ENCODE results near the gene CDC42EP1. TPM values are rescaled to one million over a fixed set of nuclear protein-coding genes. Genes with fewer than 3 reads are reported as not detected.
"Not testable (repeated sequence)": the region's sequence is repeated elsewhere in the genome, so short reads cannot be mapped to it uniquely, and the experiment has no call there.

CDC42EP1 gene
- total RNA-seq, 1 experiment from 2014 or later, result 12.4 TPM

GRCh38 chr22:37570661-37570976 is 10.3 kb downstream of the CDC42EP1 start:
- H3K27ac ChIP-seq, result no peak overlapping the region
- H3K36me3 ChIP-seq, result peaks cover 11% of the 10 kb centered on the region
- no peak overlapping the region for H3K4me3 ChIP-seq
- H3K27me3 ChIP-seq, result no peaks in the 10 kb centered on the region; the same call in 1 of the 2 replicates
- no peaks in the 10 kb centered on the region for H3K9me3 ChIP-seq (replicated peaks)
- no peaks in the 10 kb centered on the region for H3K4me1 ChIP-seq
- no peak for DNase-seq

GRCh38 chr22:37571258-37571991 is 11.1 kb downstream of the CDC42EP1 start:
- Histone ChIP-seq H3K36me3 (peaks cover 11% of the 10 kb centered on the region), H3K4me3 (no peak overlapping the region), H3K27me3 (no peaks in the 10 kb centered on the region; the same call in 1 of the 2 replicates), H3K4me1 (no peaks in the 10 kb centered on the region), H3K27ac (no peak overlapping the region), H3K9me3 (replicated peaks) (no peaks in the 10 kb centered on the region)
- DNase-seq, result no peak

- Histone ChIP-seq H3K36me3 (peaks cover 5% of the 10 kb centered on the region), H3K4me3 (no peak overlapping the region), H3K4me1 (no peaks in the 10 kb centered on the region), H3K9me3 (replicated peaks) (no peaks in the 10 kb centered on the region), H3K27ac (no peak overlapping the region), H3K27me3 (no peaks in the 10 kb centered on the region; the same call in 1 of the 2 replicates)
- no peak for DNase-seq
These were observed 11.7 kb downstream of the CDC42EP1 start for GRCh38 chr22:37571992-37572373.

GRCh38 chr22:37575490-37576003 is 15.3 kb downstream of the CDC42EP1 start:
- Histone ChIP-seq H3K9me3 (replicated peaks) (no peaks in the 10 kb centered on the region), H3K36me3 (no peaks in the 10 kb centered on the region), H3K4me1 (no peaks in the 10 kb centered on the region), H3K27me3 (peaks cover 2% of the 10 kb centered on the region; the same call in 1 of the 2 replicates), H3K4me3 (no peak overlapping the region), H3K27ac (no peak overlapping the region)
- DNase-seq, result no peak

- no peak for DNase-seq
- H3K27me3 ChIP-seq, result peaks cover 5% of the 10 kb centered on the region; the same call in 1 of the 2 replicates
- H3K9me3 ChIP-seq (replicated peaks), result no peaks in the 10 kb centered on the region
- no peak overlapping the region for H3K27ac ChIP-seq
- no peaks in the 10 kb centered on the region for H3K4me1 ChIP-seq
- no peak overlapping the region for H3K4me3 ChIP-seq
- no peaks in the 10 kb centered on the region for H3K36me3 ChIP-seq
These were observed 17.7 kb downstream of the CDC42EP1 start for GRCh38 chr22:37578002-37578401.

DNA sequence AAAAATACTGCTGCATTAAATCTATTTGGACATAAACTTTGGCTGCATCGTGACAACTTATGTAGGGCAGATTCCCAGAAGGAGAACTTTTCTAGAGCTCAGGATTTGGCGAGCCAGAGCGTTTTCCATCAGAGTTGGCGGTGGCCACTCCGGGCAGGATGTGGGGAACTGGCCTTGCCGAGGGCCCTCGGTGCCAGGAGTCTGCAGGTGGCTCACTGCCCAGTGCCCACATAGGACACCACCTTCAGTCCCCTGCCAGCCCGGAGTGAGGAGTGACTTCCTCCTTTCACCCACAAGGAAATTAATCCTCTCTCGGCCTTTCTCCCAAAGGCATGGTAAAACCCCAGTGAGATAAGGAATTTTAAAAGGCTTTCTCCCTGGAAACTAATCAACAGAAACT is 21.2 kb downstream of the CDC42EP1 start:
- Histone ChIP-seq H3K4me1 (no peaks in the 10 kb centered on the region), H3K36me3 (no peaks in the 10 kb centered on the region), H3K9me3 (replicated peaks) (no peaks in the 10 kb centered on the region), H3K4me3 (no peak overlapping the region), H3K27ac (no peak overlapping the region), H3K27me3 (peaks cover 5% of the 10 kb centered on the region; the same call in 1 of the 2 replicates)
- DNase-seq, result no peak

DNA sequence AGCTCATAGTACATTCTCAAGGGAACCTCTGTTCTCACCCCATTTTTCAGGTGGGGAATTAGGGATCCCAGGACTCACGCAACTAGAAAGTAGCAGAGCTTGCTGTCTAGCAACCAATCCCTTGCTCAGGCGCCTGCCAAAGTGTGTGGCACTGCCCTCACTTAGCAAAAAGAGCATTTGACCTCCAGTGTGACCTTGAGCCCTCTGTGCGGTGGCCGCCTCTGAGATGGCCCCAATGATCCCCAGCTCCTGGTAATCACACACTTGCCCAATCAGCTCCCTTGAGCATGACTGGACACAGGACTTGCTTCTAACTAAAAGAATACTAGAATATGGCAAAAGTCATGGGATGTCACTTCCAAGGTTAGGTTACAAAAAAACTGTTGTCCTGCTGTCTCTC is 22.2 kb downstream of the CDC42EP1 start:
- H3K27ac ChIP-seq, result no peak overlapping the region
- no peaks in the 10 kb centered on the region for H3K4me1 ChIP-seq
- no peaks in the 10 kb centered on the region for H3K9me3 ChIP-seq (replicated peaks)
- H3K4me3 ChIP-seq, result no peak overlapping the region
- peaks cover 5% of the 10 kb centered on the region; the same call in 1 of the 2 replicates for H3K27me3 ChIP-seq
- DNase-seq, result no peak
- H3K36me3 ChIP-seq, result no peaks in the 10 kb centered on the region

GRCh38 chr22:37588546-37589215 is 28.4 kb downstream of the CDC42EP1 start:
- DNase-seq, result no peak
- no peak overlapping the region for H3K27ac ChIP-seq

GRCh38 chr22:37589636-37590035 is 29.4 kb downstream of the CDC42EP1 start:
- no peaks in the 10 kb centered on the region for H3K36me3 ChIP-seq
- DNase-seq, result no peak
- H3K27ac ChIP-seq, result no peak overlapping the region
- H3K27me3 ChIP-seq, result peaks cover 4% of the 10 kb centered on the region; the same call in 1 of the 2 replicates
- H3K4me3 ChIP-seq, result no peak overlapping the region
- no peaks in the 10 kb centered on the region for H3K9me3 ChIP-seq (replicated peaks)
- no peaks in the 10 kb centered on the region for H3K4me1 ChIP-seq

More at GRCh38 chr22:37588546-37589215, 28.4 kb downstream of the CDC42EP1 start:
- no peaks in the 10 kb centered on the region for H3K4me1 ChIP-seq
- no peak overlapping the region for H3K4me3 ChIP-seq
- H3K27me3 ChIP-seq, result peaks cover 4% of the 10 kb centered on the region; the same call in 1 of the 2 replicates
- H3K9me3 ChIP-seq (replicated peaks), result no peaks in the 10 kb centered on the region
- no peaks in the 10 kb centered on the region for H3K36me3 ChIP-seq

- DNase-seq; H3K27ac ChIP-seq; H3K36me3 ChIP-seq; H3K27me3 ChIP-seq; H3K4me1 ChIP-seq; H3K9me3 ChIP-seq (replicated peaks); H3K4me3 ChIP-seq: not testable (repeated sequence)
These were observed 30.8 kb downstream of the CDC42EP1 start for GRCh38 chr22:37591081-37591480.

GRCh38 chr22:37591823-37592404 is 31.6 kb downstream of the CDC42EP1 start:
- Histone ChIP-seq H3K4me3 (no peak overlapping the region), H3K9me3 (replicated peaks) (no peaks in the 10 kb centered on the region), H3K27me3 (peaks cover 4% of the 10 kb centered on the region; the same call in 1 of the 2 replicates), H3K36me3 (no peaks in the 10 kb centered on the region), H3K27ac (no peak overlapping the region), H3K4me1 (no peaks in the 10 kb centered on the region)
- no peak for DNase-seq

DNA sequence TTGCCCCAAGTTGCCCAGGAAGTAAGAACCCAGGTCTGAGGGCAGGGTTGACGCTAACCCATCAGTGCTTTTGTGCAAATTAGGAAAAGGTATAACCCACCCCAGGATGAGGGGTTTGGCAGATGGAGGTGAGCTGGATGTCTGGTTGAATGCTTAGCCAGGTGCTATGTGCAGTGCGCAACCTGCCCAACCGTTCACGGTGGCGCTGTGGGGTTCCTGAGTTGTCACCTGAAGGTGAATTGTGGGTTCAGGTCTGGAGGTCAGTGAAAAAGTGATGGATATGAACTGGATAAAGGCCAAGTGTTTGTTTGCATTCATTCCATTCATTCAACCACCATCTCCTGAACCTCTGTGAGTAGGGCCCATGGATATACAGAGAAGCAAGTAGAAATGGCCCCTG is 34.0 kb downstream of the CDC42EP1 start:
- no peak overlapping the region for H3K4me3 ChIP-seq
- peaks cover 3% of the 10 kb centered on the region; the same call in 1 of the 2 replicates for H3K4me1 ChIP-seq
- no peak overlapping the region for H3K27ac ChIP-seq
- no peak for DNase-seq
- H3K27me3 ChIP-seq, result no peaks in the 10 kb centered on the region; the same call in 1 of the 2 replicates
- no peaks in the 10 kb centered on the region for H3K36me3 ChIP-seq
- H3K9me3 ChIP-seq (replicated peaks), result no peaks in the 10 kb centered on the region

DNA sequence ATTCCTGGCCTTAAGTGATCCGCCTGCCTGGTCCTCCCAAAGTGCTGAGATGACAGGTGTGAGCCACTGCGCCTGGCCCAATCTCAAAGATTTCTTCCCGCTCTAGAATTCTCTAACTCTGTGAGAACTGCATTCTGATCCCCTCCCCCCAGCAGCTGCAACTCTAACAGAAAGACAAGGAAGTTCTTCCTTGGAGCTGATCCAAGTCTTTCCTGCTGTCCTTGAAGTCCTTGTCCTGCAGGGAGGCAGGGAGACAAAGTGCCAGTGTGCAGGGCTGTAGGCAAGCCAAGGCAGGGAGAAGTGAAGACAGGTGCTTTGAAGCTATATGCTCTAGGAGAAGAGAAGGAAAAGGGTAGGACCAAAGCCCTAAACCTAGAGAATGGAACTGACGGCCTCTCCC is 38.9 kb downstream of the CDC42EP1 start:
- DNase-seq, result peak; percentile 84 to 92
- H3K36me3 ChIP-seq, result no peaks in the 10 kb centered on the region
- no peak overlapping the region for H3K27ac ChIP-seq
- H3K4me1 ChIP-seq, result peaks cover 6% of the 10 kb centered on the region; the same call in 1 of the 2 replicates
- H3K9me3 ChIP-seq (replicated peaks), result no peaks in the 10 kb centered on the region
- H3K4me3 ChIP-seq, result no peak overlapping the region
- no peaks in the 10 kb centered on the region for H3K27me3 ChIP-seq

DNA sequence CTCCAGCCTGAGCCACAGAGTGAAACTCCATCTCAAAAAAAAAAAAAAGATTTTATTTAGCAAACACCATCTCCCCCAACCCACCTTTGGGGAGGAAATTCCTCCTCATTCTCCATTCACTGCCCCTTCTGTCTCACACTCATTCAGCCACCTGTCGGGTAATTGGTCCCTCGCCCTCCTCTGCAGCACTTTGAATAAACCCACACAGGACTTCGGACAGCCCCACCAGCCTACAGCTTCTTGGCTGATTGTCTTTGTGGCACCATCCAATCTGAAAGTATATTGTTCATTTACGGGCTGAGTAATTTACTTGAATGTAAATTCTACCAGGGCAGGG is 40.9 kb downstream of the CDC42EP1 start:
- H3K27ac ChIP-seq, result no peak overlapping the region
- H3K4me1 ChIP-seq, result peaks cover 6% of the 10 kb centered on the region; the same call in 1 of the 2 replicates
- DNase-seq, result no peak
- H3K9me3 ChIP-seq (replicated peaks), result no peaks in the 10 kb centered on the region
- no peak overlapping the region for H3K4me3 ChIP-seq
- H3K27me3 ChIP-seq, result peaks cover 6% of the 10 kb centered on the region; the same call in 1 of the 2 replicates
- H3K36me3 ChIP-seq, result no peaks in the 10 kb centered on the region

All from SJCRH30 (cell line).